HepG2 (cell line): Measurements from ENCODE around the gene INO80. TPM values are rescaled to one million over a fixed set of nuclear protein-coding genes. Genes with fewer than 3 reads are reported as not detected.

ENCODE experiments used
- ADNP ChIP-seq: sonication (generic); formaldehyde crosslinking; IDR thresholded peaks from 2 replicates; pipeline ENCODE4 v1.4.0; 2020; ENCODE audit warnings: missing genetic modification reagents
- ARNT ChIP-seq: fragments of 450-650 bp; IDR thresholded peaks from 2 replicates; pipeline ENCODE4 v1.6.1; 2017
- ATF1 ChIP-seq: IDR thresholded peaks from 2 replicates; pipeline ENCODE4 v1.6.1; 2016; ENCODE audit warnings: mild to moderate bottlenecking, control low read depth
- CHD2 ChIP-seq: IDR thresholded peaks from 2 replicates; pipeline ENCODE4 v1.6.1; 2011; ENCODE audit warnings: low read depth, low read length, improper control_type of control experiment
- DNMT1 ChIP-seq: sonication (generic); formaldehyde crosslinking; IDR thresholded peaks from 2 replicates; pipeline ENCODE4 v1.5.1; 2020; ENCODE audit warnings: mild to moderate bottlenecking, missing genetic modification reagents
- HNF1A ChIP-seq, 2 experiments: sonication (generic) in 1 of 2; formaldehyde crosslinking in 1 of 2; IDR thresholded peaks; 2 replicates each; pipeline versions ENCODE4 v1.4.0 to v1.6.1; 2016 to 2020; ENCODE audit warnings: borderline replicate concordance in 1 of 2, low read depth in 1 of 2, mild to moderate bottlenecking in 1 of 2, missing genetic modification reagents in 1 of 2
- HNF1B ChIP-seq: sonication (generic); formaldehyde crosslinking; IDR thresholded peaks from 2 replicates; pipeline ENCODE4 v1.5.1; 2020; ENCODE audit warnings: mild to moderate bottlenecking, moderate library complexity, missing genetic modification reagents
- KMT2A ChIP-seq: sonication (generic); formaldehyde crosslinking; IDR thresholded peaks from 2 replicates; pipeline ENCODE4 v1.4.0; 2020; ENCODE audit warnings: missing genetic modification reagents
- MAZ ChIP-seq, 2 experiments: sonication (generic) in 1 of 2; formaldehyde crosslinking in 1 of 2; IDR thresholded peaks; 2 replicates each; pipeline versions ENCODE4 v1.5.0 to v1.6.1; 2012 to 2020; ENCODE audit warnings: low read depth in 2 of 2, mild to moderate bottlenecking in 2 of 2, borderline replicate concordance in 1 of 2, improper control_type of control experiment in 1 of 2, low read length in 1 of 2, missing genetic modification reagents in 1 of 2, moderate library complexity in 1 of 2
- SMARCE1 ChIP-seq: fragments of 450-650 bp; IDR thresholded peaks from 2 replicates; pipeline ENCODE4 v1.6.1; 2017; ENCODE audit warnings: borderline replicate concordance
- SP4 ChIP-seq: sonication (generic); formaldehyde crosslinking; IDR thresholded peaks from 2 replicates; pipeline ENCODE4 v1.8.1; 2023; ENCODE audit warnings: mild to moderate bottlenecking, missing genetic modification reagents
- TARDBP ChIP-seq: sonication (generic); formaldehyde crosslinking; IDR thresholded peaks from 2 replicates; pipeline ENCODE4 v1.8.0; 2022; ENCODE audit warnings: mild to moderate bottlenecking, missing genetic modification reagents
- ZMAT5 ChIP-seq: sonication (generic); formaldehyde crosslinking; IDR thresholded peaks from 2 replicates; pipeline ENCODE4 v1.5.0; 2020; ENCODE audit warnings: mild to moderate bottlenecking, low read depth, missing genetic modification reagents, borderline replicate concordance
- ZNF7 ChIP-seq: IDR thresholded peaks from 2 replicates; pipeline ENCODE4 v1.6.1; 2016; ENCODE audit warnings: missing biosample characterization, missing genetic modification reagents
- ZNF766 ChIP-seq: sonication (generic); formaldehyde crosslinking; IDR thresholded peaks from 2 replicates; pipeline ENCODE4 v1.5.0; 2020; ENCODE audit warnings: missing genetic modification reagents, borderline replicate concordance
- polyA plus RNA-seq, 8 experiments: library from polyadenylated mRNA; depleted of rRNA in 3 of 8; stranded (reverse) in 7 of 8; unstranded in 1 of 8; fragments of >200 nt; fragmentation: Illumina TruSeq in 4 of 8; extraction: Trizol in 4 of 8; gene quantifications; 2 replicates each; pipeline versions ENCODE4 v1.2.1 to v1.2.3, GENCODE V29; 2011 to 2016; ENCODE audit warnings: low read depth in 4 of 8, missing spikeins in 1 of 8, mixed read lengths in 1 of 8; ENCODE audit not compliant: insufficient read depth in 1 of 8
- total RNA-seq, 5 experiments: library from RNA; depleted of rRNA; stranded (reverse); fragments of >200 nt; fragmentation: Illumina TruSeq; extraction: Trizol; gene quantifications; 2 replicates each; pipeline ENCODE4 v1.2.3, GENCODE V29; 2016; ENCODE audit warnings: low read depth in 1 of 5

The INO80 gene
- total and polyA plus RNA-seq, 2 of the 13 experiments (the other 11 are each of a cell fraction or from before 2014, with no cell fraction given): 3.6 to 14.8 TPM

- no peak for TF ChIP-seq HNF1A (IDR thresholded peaks at IDR 0.05; ENCODE audit: low read depth)
- TF ChIP-seq HNF1A (CRISPR knock-in tag; IDR thresholded peaks at IDR 0.05; ENCODE audit: borderline replicate concordance): peak; percentile 71
- peak; percentile 92 for TF ChIP-seq CHD2
- TF ChIP-seq DNMT1 (CRISPR knock-in tag): no peak
- TF ChIP-seq ZMAT5 (CRISPR knock-in tag): no peak
- peak; percentile 57 for TF ChIP-seq SP4
- no peak for TF ChIP-seq ZNF766 (CRISPR knock-in tag)
- peak; percentile 56; the same call in 1 of the 2 replicates for TF ChIP-seq HNF1B (CRISPR knock-in tag)
- TF ChIP-seq SMARCE1: no peak
- TF ChIP-seq ZNF7 (CRISPR knock-in tag): no peak
- TF ChIP-seq ARNT: no peak
- TF ChIP-seq KMT2A: 0 out of 2 replicates have a peak, but pooled peaks have one; percentile 13
- peak; percentile 38; the same call in 1 of the 2 replicates for TF ChIP-seq MAZ (IDR thresholded peaks at IDR 0.05; ENCODE audit: borderline replicate concordance, low read depth, low read length)
- peak; percentile 97 for TF ChIP-seq MAZ (CRISPR knock-in tag; IDR thresholded peaks at IDR 0.05; ENCODE audit: low read depth)
- TF ChIP-seq ADNP: no peak
- peak; percentile 80 for TF ChIP-seq ATF1 (CRISPR knock-in tag)
- TF ChIP-seq TARDBP (CRISPR knock-in tag): peak; percentile 92
Measured at GRCh38 chr15:41116116-41116961, at the start of gene INO80 (continued).
